MM.1S (cell line): Measurements from ENCODE around the gene SUPT16H.

Source experiments
- DNase-seq: peaks from one replicate; pipeline ENCODE4 v3.0.0-alpha.2; 2015
- H2AFZ ChIP-seq: fragments of 300-600 bp; sonication (generic); 2 replicates; pipeline ENCODE4 v1.6.0; 2016; ENCODE audit warnings: antibody characterized with exemption, low read length
- H3F3A ChIP-seq: fragments of 300-600 bp; sonication (generic); 2 replicates; pipeline ENCODE4 v1.6.1; 2016; ENCODE audit warnings: mild to moderate bottlenecking, antibody characterized with exemption, low read length, moderate library complexity, mixed read lengths; ENCODE audit not compliant: insufficient read depth
- H3K27ac ChIP-seq: fragments of 300-600 bp; sonication (generic); 2 replicates; pipeline ENCODE4 v1.5.1; 2016; ENCODE audit warnings: mild to moderate bottlenecking, low read length
- H3K27me3 ChIP-seq: fragments of 300-600 bp; sonication (generic); replicated peaks from 2 replicates; pipeline ENCODE4 v1.6.0; 2016; ENCODE audit warnings: low read length; ENCODE audit not compliant: insufficient read depth
- H3K36me3 ChIP-seq: fragments of 300-600 bp; sonication (generic); replicated peaks from 2 replicates; pipeline ENCODE4 v1.6.1; 2016; ENCODE audit warnings: mild to moderate bottlenecking, low read length, mixed read lengths; ENCODE audit not compliant: insufficient read depth
- H3K4me1 ChIP-seq: fragments of 300-600 bp; sonication (generic); 2 replicates; pipeline ENCODE4 v1.6.1; 2016; ENCODE audit warnings: low read length, mixed read lengths
- H3K4me2 ChIP-seq: fragments of 300-600 bp; sonication (generic); 2 replicates; pipeline ENCODE4 v1.6.0; 2016; ENCODE audit warnings: low read depth, low read length
- H3K4me3 ChIP-seq: fragments of 300-600 bp; sonication (generic); 2 replicates; pipeline ENCODE4 v1.5.1; 2016; ENCODE audit warnings: low read length, mixed read lengths
- H3K79me2 ChIP-seq: fragments of 300-600 bp; sonication (generic); 2 replicates; pipeline ENCODE4 v1.6.1; 2016; ENCODE audit warnings: mixed run types, low read length, mixed read lengths
- H3K9ac ChIP-seq: fragments of 300-600 bp; sonication (generic); 2 replicates; pipeline ENCODE4 v1.6.1; 2016; ENCODE audit warnings: low read length, mixed read lengths
- H3K9me2 ChIP-seq: fragments of 300-600 bp; sonication (generic); replicated peaks from 2 replicates; pipeline ENCODE4 v1.6.1; 2016; ENCODE audit warnings: mild to moderate bottlenecking, low read length, mixed read lengths; ENCODE audit not compliant: insufficient read depth
- H3K9me3 ChIP-seq: fragments of 300-600 bp; sonication (generic); replicated peaks from 2 replicates; pipeline ENCODE4 v1.6.1; 2016; ENCODE audit warnings: mild to moderate bottlenecking, low read length, mixed read lengths; ENCODE audit not compliant: insufficient read depth
- H4K20me1 ChIP-seq: fragments of 300-600 bp; sonication (generic); 2 replicates; pipeline ENCODE4 v1.6.1; 2016; ENCODE audit warnings: mild to moderate bottlenecking, low read length, moderate library complexity, mixed read lengths; ENCODE audit not compliant: insufficient read depth
- EZH2 ChIP-seq: fragments of 300-600 bp; sonication (generic); optimal IDR thresholded peaks from 2 replicates; pipeline ENCODE3; 2017; ENCODE audit warnings: low read depth, mild to moderate bottlenecking, antibody characterized with exemption, low read length, mixed read lengths
- EZH2phosphoT487 ChIP-seq: fragments of 300-600 bp; sonication (generic); IDR thresholded peaks from 2 replicates; pipeline ENCODE4 v1.6.1; 2018; ENCODE audit warnings: antibody characterized with exemption, low read length
- TF ChIP-seq, protein P1 (sequence below): fragments of 300-600 bp; sonication (generic); IDR thresholded peaks from 2 replicates; pipeline ENCODE4 v1.5.1; 2016; ENCODE audit warnings: antibody characterized with exemption, low read length, mixed read lengths

Gene SUPT16H

GRCh38 chr14:21347201-21347600 is 36.6 kb downstream of the SUPT16H start:
- Histone ChIP-seq H3K9ac (no peak overlapping the region), H3K4me2 (no peak overlapping the region)

GRCh38 chr14:21346532-21347135 is 37.2 kb downstream of the SUPT16H start:
- H3K27ac ChIP-seq = no peak overlapping the region
- no peak for TF ChIP-seq EZH2
- TF ChIP-seq, protein P1, sequence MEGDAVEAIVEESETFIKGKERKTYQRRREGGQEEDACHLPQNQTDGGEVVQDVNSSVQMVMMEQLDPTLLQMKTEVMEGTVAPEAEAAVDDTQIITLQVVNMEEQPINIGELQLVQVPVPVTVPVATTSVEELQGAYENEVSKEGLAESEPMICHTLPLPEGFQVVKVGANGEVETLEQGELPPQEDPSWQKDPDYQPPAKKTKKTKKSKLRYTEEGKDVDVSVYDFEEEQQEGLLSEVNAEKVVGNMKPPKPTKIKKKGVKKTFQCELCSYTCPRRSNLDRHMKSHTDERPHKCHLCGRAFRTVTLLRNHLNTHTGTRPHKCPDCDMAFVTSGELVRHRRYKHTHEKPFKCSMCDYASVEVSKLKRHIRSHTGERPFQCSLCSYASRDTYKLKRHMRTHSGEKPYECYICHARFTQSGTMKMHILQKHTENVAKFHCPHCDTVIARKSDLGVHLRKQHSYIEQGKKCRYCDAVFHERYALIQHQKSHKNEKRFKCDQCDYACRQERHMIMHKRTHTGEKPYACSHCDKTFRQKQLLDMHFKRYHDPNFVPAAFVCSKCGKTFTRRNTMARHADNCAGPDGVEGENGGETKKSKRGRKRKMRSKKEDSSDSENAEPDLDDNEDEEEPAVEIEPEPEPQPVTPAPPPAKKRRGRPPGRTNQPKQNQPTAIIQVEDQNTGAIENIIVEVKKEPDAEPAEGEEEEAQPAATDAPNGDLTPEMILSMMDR = no peak
- no peak for TF ChIP-seq EZH2phosphoT487
- no peak overlapping the region for H3K4me3 ChIP-seq
- H3F3A ChIP-seq = no peaks in the 10 kb centered on the region
- H3K36me3 ChIP-seq = no peaks in the 10 kb centered on the region
- no peaks in the 10 kb centered on the region for H3K9me3 ChIP-seq
- no peaks in the 10 kb centered on the region for H3K9me2 ChIP-seq
- H4K20me1 ChIP-seq = no peaks in the 10 kb centered on the region
- no peaks in the 10 kb centered on the region for H3K27me3 ChIP-seq
- no peak for DNase-seq
- H3K79me2 ChIP-seq = no peaks in the 10 kb centered on the region
- H3K4me1 ChIP-seq = no peaks in the 10 kb centered on the region
- no peak overlapping the region for H2AFZ ChIP-seq
- H3K4me2 ChIP-seq = no peak overlapping the region
- no peak overlapping the region for H3K9ac ChIP-seq

More at GRCh38 chr14:21347201-21347600, 36.6 kb downstream of the SUPT16H start:
- H3K36me3 ChIP-seq = no peaks in the 10 kb centered on the region
- H3K9me3 ChIP-seq = no peaks in the 10 kb centered on the region
- no peaks in the 10 kb centered on the region for H3K9me2 ChIP-seq
- H4K20me1 ChIP-seq = no peaks in the 10 kb centered on the region
- TF ChIP-seq, protein P1 = no peak
- TF ChIP-seq EZH2 (no peak), EZH2phosphoT487 (no peak)
- no peak overlapping the region for H2AFZ ChIP-seq
- no peaks in the 10 kb centered on the region for H3K27me3 ChIP-seq
- no peak overlapping the region for H3K27ac ChIP-seq
- no peaks in the 10 kb centered on the region for H3F3A ChIP-seq
- no peak for DNase-seq
- no peaks in the 10 kb centered on the region for H3K79me2 ChIP-seq
- no peak overlapping the region for H3K4me3 ChIP-seq
- H3K4me1 ChIP-seq = no peaks in the 10 kb centered on the region

- Histone ChIP-seq H3F3A (no peaks in the 10 kb centered on the region), H3K27ac (no peak overlapping the region), H3K4me1 (no peaks in the 10 kb centered on the region), H3K79me2 (no peaks in the 10 kb centered on the region), H2AFZ (no peak overlapping the region), H3K4me2 (no peak overlapping the region), H3K4me3 (no peak overlapping the region), H3K27me3 (no peaks in the 10 kb centered on the region), H3K9ac (no peak overlapping the region), H4K20me1 (no peaks in the 10 kb centered on the region), H3K9me2 (no peaks in the 10 kb centered on the region), H3K9me3 (no peaks in the 10 kb centered on the region), H3K36me3 (no peaks in the 10 kb centered on the region)
- TF ChIP-seq EZH2phosphoT487 (no peak), EZH2 (no peak)
- TF ChIP-seq, protein P1 = no peak
- no peak for DNase-seq
Observed at GRCh38 chr14:21343035-21343794, 40.6 kb downstream of the SUPT16H start.
